T-helper 1 cell (primary cell): Measurements from ENCODE around the gene CDKN1A.
"Not testable (repeated sequence)": the region's sequence is repeated elsewhere in the genome, so short reads cannot be mapped to it uniquely, and the experiment has no call there.

ENCODE experiments used
- DNase-seq, 5 donors: peaks; one replicate each; pipeline ENCODE4 v3.0.0-alpha.2; 2012 to 2020

Gene CDKN1A

DNA sequence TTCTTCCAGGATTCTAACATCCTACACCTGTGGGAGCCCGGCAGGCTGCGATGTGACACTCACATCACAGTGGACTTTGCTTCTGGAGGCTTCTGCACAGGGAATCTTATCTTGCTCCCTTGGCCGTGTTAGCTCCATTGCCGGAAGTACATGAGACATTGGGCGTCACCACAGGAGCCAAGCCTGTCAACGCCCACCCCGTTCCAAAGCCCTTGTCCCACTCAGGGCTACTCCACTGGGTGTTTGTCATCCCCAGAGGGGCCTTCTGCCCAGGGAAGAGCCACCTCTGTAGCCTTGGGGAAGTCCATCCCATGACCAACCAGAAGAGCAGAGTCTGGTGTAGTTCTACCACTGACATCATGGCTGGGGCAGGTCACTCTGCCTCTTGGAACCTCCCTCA is 20.8 kb downstream of the CDKN1A start:
- no peak for DNase-seq

GRCh38 chr6:36700071-36700812 is 21.7 kb downstream of the CDKN1A start:
- DNase-seq: no peak

DNA sequence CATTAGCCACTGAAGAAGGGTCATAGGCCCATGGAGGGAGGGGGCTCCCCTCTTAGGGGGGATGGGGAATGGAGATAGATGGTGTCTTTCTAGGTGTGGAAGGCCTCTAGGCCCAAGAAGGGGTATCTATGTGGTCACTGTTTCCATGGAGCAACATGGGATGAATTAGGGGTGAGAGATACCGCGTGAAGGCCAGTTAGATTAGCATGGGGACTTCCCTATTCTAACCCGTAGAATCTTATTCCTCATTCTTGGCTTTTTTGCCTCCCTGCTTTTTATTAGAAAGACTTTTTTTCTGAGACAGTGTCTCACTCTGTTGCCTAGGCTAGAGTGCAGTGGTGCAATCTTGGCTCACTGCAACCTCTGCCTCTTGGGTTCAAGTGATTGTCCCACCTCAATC is 22.3 kb downstream of the CDKN1A start:
- no peak for DNase-seq

GRCh38 chr6:36701401-36701991 is 23.0 kb downstream of the CDKN1A start:
- no peak for DNase-seq

DNA sequence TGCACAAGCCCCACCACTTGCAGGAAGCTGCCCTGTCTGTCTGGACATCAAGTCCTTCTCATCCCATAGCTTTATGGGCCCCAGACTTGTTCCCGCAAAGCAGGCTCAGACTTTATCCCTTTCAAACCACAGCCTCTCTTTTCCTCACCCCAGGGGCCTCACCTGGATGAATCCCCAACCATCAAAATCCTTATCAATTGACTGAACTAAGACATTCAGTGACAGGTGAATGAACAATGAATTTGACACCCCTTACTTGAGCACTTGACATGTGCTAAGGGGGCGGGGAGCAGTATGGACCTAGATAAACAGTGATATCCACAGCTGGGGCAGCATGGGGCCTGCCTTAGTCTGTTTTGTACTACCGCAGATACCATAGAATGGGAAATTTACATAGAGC is 24.1 kb downstream of the CDKN1A start:
- DNase-seq: no peak

- no peak for DNase-seq
These were observed 24.6 kb downstream of the CDKN1A start for GRCh38 chr6:36703081-36703606.

- DNase-seq: no peak
These were observed 25.5 kb downstream of the CDKN1A start for GRCh38 chr6:36703982-36704381.

DNA sequence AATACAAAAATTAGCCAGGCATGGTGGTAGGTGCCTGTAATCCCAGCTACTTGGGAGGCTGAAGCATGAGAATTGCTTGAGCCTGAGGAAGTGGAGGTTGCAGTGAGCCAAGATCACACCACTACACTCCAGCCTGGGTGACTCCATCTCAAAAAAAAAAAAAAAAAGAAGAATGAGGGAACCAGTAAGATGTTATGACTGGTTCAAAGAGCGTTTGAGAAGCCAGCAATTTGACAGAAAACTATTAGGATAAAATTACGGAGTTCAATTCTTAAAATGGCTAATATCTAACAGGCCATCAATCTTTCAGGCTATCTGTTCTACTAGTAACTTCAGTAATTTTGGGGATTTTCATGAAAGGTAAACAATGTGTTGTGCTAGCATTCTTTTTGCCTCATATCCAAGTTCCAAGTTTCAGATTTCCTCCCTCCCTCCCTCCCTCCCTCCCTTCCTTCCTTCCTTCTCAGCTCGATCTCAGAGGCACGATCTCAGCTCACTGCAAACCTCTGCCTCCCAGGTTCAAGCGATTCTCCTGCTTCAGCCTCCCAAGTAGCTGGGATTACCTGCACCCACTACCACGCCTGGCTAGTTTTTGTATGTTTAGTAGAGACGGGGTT is 26.6 kb downstream of the CDKN1A start:
- not testable (repeated sequence) for DNase-seq

- no peak for DNase-seq
These were observed 27.8 kb downstream of the CDKN1A start for GRCh38 chr6:36706339-36706738.

DNA sequence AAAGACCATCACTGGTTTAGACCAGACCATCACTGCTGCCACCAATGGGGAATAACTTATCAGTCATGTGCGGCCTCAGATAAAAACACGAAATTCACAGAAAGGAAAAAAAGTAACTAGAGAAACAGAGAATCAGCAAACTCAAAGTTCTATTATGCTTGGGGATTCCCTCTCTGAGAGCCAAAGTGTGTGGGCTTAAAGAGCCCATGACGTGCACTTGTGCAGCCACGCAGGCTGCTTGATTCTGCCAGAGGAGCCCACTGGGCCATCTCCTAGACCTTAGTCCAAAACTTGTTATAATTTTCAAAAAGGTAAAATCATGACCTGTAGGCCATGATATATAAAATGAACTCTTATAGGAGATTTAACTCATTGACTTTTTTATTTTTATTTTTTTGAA is 34.3 kb downstream of the CDKN1A start:
- DNase-seq: no peak

GRCh38 chr6:36713846-36714245 is 35.3 kb downstream of the CDKN1A start:
- DNase-seq: no peak

- DNase-seq: no peak
These were observed 36.0 kb downstream of the CDKN1A start for GRCh38 chr6:36714511-36714910.

DNA sequence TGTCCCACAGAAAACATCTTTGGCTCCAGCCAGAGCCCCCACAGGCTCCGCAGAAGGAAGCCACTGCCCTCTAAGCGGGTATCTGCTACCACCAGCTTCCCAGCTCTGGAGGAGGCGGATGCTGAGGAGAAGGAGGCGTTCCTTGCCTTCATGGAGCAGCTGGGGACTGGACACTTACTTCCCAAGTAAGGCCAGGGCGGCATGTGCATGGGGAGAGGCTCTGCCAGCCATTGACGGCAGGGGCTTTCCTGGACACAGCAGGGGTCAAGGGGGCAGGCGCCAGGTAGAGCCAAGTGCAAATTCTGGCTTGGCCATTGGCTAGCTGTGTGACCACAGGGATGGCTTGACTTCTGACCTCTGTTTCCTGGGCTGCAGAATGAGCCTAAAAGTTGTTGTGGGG is 37.0 kb downstream of the CDKN1A start:
- DNase-seq: no peak

GRCh38 chr6:36716476-36717093 is 38.1 kb downstream of the CDKN1A start:
- DNase-seq: no peak

GRCh38 chr6:36717231-36717825 is 38.8 kb downstream of the CDKN1A start:
- no peak for DNase-seq

- no peak for DNase-seq
These were observed 39.5 kb downstream of the CDKN1A start for GRCh38 chr6:36717871-36718540.

DNA sequence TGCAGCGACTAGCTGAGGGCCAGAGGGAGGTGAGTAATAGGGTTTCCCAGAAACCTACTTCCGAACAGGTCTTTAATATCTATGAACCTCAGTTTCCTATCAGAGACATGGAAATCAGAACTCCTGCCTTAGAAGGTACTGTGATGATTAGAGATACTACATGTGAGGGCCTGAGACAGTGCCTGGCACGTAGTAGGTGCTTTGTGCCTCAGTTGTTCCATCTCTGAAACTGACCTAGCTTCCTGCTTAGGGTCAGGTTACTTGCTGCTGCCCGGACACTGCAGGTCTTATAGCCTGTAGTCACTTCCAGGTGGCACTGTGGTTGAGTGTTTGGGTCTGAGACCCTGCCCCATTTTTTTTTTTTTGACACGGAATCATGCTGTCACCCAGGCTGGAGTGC is 40.0 kb downstream of the CDKN1A start:
- DNase-seq: no peak

GRCh38 chr6:36719126-36719525 is 40.6 kb downstream of the CDKN1A start:
- DNase-seq: no peak

GRCh38 chr6:36720251-36721141 is 42.0 kb downstream of the CDKN1A start:
- DNase-seq: no peak

DNA sequence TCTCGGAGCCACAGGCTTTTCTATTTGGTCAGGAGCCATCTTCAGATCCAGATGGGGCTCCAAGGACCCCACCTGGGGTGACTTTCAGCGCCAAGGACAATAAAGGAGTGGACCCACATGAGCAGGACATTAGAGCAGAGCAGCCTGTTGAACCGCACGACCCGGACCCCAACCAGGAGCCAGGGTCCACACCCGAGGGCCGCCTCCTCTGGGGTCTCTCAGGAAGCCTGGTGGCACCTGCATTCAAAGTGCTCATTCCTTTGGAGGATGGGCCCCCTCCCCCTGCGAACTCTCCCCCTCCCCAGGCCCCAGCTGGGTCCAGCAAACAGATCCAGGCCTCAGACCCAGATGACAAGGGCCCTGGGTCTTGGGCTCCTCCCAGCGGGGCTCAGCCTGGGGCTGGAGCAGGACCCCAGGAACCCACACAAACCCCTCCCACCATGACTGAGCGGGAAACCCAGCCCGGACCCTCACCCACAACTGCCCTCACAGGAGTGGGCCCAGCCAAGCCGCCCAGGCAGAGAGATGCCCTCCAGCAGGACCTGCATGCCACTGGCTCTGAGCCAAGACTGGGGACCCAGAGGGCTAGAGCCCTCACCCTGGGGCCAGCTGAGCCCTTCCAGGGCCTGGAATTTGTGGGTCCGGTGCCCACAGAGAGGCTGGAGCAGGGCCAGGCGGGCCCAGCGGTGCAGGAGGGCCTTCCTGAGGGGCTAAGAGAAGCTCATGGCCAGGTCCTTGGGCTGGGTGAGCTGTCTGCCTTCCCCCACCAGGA is 43.0 kb downstream of the CDKN1A start:
- no peak for DNase-seq

DNA sequence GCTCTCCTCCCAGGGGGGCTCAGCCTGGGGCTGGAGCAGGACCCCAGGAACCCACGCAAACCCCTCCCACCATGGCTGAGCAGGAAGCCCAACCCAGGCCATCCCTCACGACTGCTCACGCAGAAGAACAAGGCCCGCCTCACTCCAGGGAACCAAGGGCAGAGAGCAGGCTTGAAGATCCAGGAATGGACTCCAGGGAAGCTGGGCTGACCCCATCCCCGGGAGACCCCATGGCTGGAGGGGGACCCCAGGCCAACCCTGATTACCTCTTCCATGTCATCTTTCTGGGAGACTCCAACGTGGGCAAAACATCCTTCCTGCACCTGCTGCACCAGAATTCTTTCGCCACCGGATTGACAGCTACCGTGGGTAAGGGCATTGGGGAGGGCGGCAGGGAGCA is 43.9 kb downstream of the CDKN1A start:
- no peak for DNase-seq
